ENCODE results near the gene ZSWIM2. TPM values are rescaled to one million over a fixed set of nuclear protein-coding genes. Genes with fewer than 3 reads are reported as not detected.
"Not testable (repeated sequence)": the region's sequence is repeated elsewhere in the genome, so short reads cannot be mapped to it uniquely, and the experiment has no call there.

Gene ZSWIM2
- total RNA-seq, 1 experiment from 2014 or later = not detected

GRCh38 chr2:186827411-186827810, 21.6 kb downstream of the ZSWIM2 start:
- no peak for DNase-seq
- Mint-ChIP-seq H3K9me3 (ENCODE audit: unreplicated experiment) (no peaks in the 10 kb centered on the region), H3K36me3 (ENCODE audit: insufficient read depth, unreplicated experiment) (no peaks in the 10 kb centered on the region), H3K27me3 (ENCODE audit: insufficient read depth, unreplicated experiment) (no peaks in the 10 kb centered on the region), H3K27ac (ENCODE audit: unreplicated experiment) (no peak overlapping the region), H3K4me3 (ENCODE audit: unreplicated experiment) (no peak overlapping the region), H3K4me1 (ENCODE audit: low read depth, unreplicated experiment) (no peaks in the 10 kb centered on the region)
- H3K4me3 ChIP-seq (ENCODE audit: low read depth, low read length) = no peak overlapping the region
- CTCF ChIA-PET = no interaction called here
- intact Hi-C loops (cut with micrococcal nuclease; ENCODE audit: unreplicated experiment) = no loop called here
- H3K4me1 ChIP-seq = no peaks in the 10 kb centered on the region
- H3K9me3 ChIP-seq = no peaks in the 10 kb centered on the region
- no peaks in the 10 kb centered on the region for H3K36me3 ChIP-seq (ENCODE audit: control insufficient read depth, insufficient read depth, low read length)
- POLR2A ChIA-PET = no interaction called here
- no peaks in the 10 kb centered on the region for H3K27me3 ChIP-seq (replicated peaks; ENCODE audit: control insufficient read depth, insufficient read depth, low read length)
- no TSS peak for BruUV-seq (replicated peaks)
- no peak for TF ChIP-seq CTCF (IDR thresholded peaks at IDR 0.05; ENCODE audit: insufficient read depth in 1 of 2, low read depth in 1 of 2, low read length in 1 of 2, severe bottlenecking in 1 of 2, unreplicated experiment in 1 of 2)

- H3K27me3 Mint-ChIP-seq (ENCODE audit: insufficient read depth, unreplicated experiment) = no peaks in the 10 kb centered on the region
- no peak for DNase-seq
- TF ChIP-seq CTCF (IDR thresholded peaks at IDR 0.05; ENCODE audit: insufficient read depth in 1 of 2, low read depth in 1 of 2, low read length in 1 of 2, severe bottlenecking in 1 of 2, unreplicated experiment in 1 of 2) = no peak
- no peak overlapping the region for H3K4me3 Mint-ChIP-seq (ENCODE audit: unreplicated experiment)
- no TSS peak for BruUV-seq (replicated peaks)
- Histone ChIP-seq H3K27me3 (replicated peaks; ENCODE audit: control insufficient read depth, insufficient read depth, low read length) (no peaks in the 10 kb centered on the region), H3K9me3 (no peaks in the 10 kb centered on the region), H3K36me3 (ENCODE audit: control insufficient read depth, insufficient read depth, low read length) (no peaks in the 10 kb centered on the region), H3K4me3 (ENCODE audit: low read depth, low read length) (no peak overlapping the region), H3K4me1 (no peaks in the 10 kb centered on the region)
- POLR2A ChIA-PET = no interaction called here
- no peaks in the 10 kb centered on the region for H3K36me3 Mint-ChIP-seq (ENCODE audit: insufficient read depth, unreplicated experiment)
- CTCF ChIA-PET = no interaction called here
- no peak overlapping the region for H3K27ac Mint-ChIP-seq (ENCODE audit: unreplicated experiment)
- no peaks in the 10 kb centered on the region for H3K9me3 Mint-ChIP-seq (ENCODE audit: unreplicated experiment)
- peaks cover 9% of the 10 kb centered on the region for H3K4me1 Mint-ChIP-seq (ENCODE audit: low read depth, unreplicated experiment)
- intact Hi-C loops (cut with micrococcal nuclease; ENCODE audit: unreplicated experiment) = no loop called here
Measured at GRCh38 chr2:186822323-186822722, 26.6 kb downstream of the ZSWIM2 start.

DNA sequence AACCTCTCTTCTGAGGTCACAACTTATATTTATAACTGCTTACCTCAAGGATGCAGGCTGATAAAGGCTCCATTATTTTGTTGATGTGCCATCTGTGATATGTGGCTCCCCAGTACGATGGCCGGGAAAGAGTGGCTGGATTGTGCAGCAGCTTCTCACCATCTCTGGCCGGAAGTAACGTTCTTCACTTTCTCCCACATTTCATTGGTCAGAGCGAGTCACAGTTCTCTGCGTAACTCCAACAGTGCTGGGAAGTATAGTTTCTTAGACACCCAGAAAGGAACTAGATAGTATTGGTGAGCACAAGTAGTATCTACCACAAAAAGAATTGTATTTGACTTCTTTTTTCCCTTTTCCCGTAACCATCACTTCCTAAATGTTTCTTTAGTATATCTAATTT, 28.7 kb downstream of the ZSWIM2 start:
- Histone ChIP-seq H3K4me3 (ENCODE audit: low read depth, low read length) (no peak overlapping the region), H3K27me3 (replicated peaks; ENCODE audit: control insufficient read depth, insufficient read depth, low read length) (no peaks in the 10 kb centered on the region), H3K9me3 (no peaks in the 10 kb centered on the region), H3K4me1 (no peaks in the 10 kb centered on the region), H3K36me3 (ENCODE audit: control insufficient read depth, insufficient read depth, low read length) (no peaks in the 10 kb centered on the region)
- no TSS peak for BruUV-seq (replicated peaks)
- CTCF ChIA-PET = no interaction called here
- Mint-ChIP-seq H3K4me3 (ENCODE audit: unreplicated experiment) (no peak overlapping the region), H3K36me3 (ENCODE audit: insufficient read depth, unreplicated experiment) (no peaks in the 10 kb centered on the region), H3K27ac (ENCODE audit: unreplicated experiment) (no peak overlapping the region), H3K9me3 (ENCODE audit: unreplicated experiment) (no peaks in the 10 kb centered on the region), H3K27me3 (ENCODE audit: insufficient read depth, unreplicated experiment) (no peaks in the 10 kb centered on the region), H3K4me1 (ENCODE audit: low read depth, unreplicated experiment) (peaks cover 9% of the 10 kb centered on the region)
- DNase-seq = no peak
- intact Hi-C loops (cut with micrococcal nuclease; ENCODE audit: unreplicated experiment) = no loop called here
- no peak for TF ChIP-seq CTCF (IDR thresholded peaks at IDR 0.05; ENCODE audit: insufficient read depth in 1 of 2, low read depth in 1 of 2, low read length in 1 of 2, severe bottlenecking in 1 of 2, unreplicated experiment in 1 of 2)
- POLR2A ChIA-PET = no interaction called here

DNA sequence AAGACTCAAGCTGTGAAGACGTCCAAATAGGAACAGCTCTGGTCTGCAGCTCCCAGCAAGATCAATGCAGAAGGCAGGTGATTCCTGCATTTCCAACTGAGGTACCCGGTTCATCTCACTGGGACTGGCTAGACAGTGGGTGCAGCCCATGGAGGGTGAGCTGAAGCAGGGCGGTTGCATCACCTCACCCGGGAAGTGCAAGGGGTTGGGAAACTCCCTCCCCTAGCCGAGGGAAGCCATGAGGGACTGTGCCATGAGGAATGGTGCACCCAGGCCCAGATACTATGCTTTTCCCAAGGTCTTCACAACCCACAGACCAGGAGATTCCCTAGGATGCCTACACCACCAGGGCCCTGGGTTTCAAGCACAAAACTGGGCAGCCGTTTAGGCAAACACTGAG, 37.2 kb downstream of the ZSWIM2 start:
- intact Hi-C loops (cut with micrococcal nuclease; ENCODE audit: unreplicated experiment); DNase-seq; H3K4me3 Mint-ChIP-seq (ENCODE audit: unreplicated experiment); POLR2A ChIA-PET; H3K4me3 ChIP-seq (ENCODE audit: low read depth, low read length); H3K9me3 ChIP-seq; H3K9me3 Mint-ChIP-seq (ENCODE audit: unreplicated experiment); BruUV-seq (replicated peaks); CTCF ChIA-PET; H3K36me3 Mint-ChIP-seq (ENCODE audit: insufficient read depth, unreplicated experiment); H3K36me3 ChIP-seq (ENCODE audit: control insufficient read depth, insufficient read depth, low read length); H3K4me1 Mint-ChIP-seq (ENCODE audit: low read depth, unreplicated experiment); H3K4me1 ChIP-seq; H3K27me3 Mint-ChIP-seq (ENCODE audit: insufficient read depth, unreplicated experiment); H3K27me3 ChIP-seq (replicated peaks; ENCODE audit: control insufficient read depth, insufficient read depth, low read length); H3K27ac Mint-ChIP-seq (ENCODE audit: unreplicated experiment): not testable (repeated sequence)
